ENCODE results near the gene NBEAL1. TPM values are rescaled to one million over a fixed set of nuclear protein-coding genes. Genes with fewer than 3 reads are reported as not detected.
"Not testable (repeated sequence)": the region's sequence is repeated elsewhere in the genome, so short reads cannot be mapped to it uniquely, and the experiment has no call there.

The NBEAL1 gene
- total and polyA plus RNA-seq, 8 donors = 4.2 to 158 (median 70.3) TPM

DNA sequence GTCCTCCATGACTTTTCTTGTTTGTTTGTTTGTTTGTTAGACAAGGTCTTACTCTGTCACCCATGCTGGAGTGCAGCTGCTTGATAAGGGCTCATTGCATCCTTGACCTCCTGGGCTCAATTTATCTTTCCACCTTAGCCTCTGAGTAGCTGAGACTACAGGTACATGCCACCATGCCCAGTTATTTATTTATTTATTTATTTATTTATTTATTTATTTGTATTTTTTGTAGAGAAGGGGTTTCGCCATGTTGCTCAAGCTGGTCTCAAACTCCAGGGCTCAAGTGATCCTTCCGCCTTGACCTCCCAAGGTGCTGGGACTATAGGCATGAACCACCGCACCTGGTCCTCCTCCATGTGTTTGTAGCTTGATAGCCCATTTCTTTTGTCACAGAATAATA, 37.9 kb downstream of the NBEAL1 start:
- DNase-seq = no peak
- intact Hi-C loops (cut with DNase I; ENCODE audit: low total_unique reads) = no loop called here
- 97 to 98% (median 98%) methylated on average over 3 of the region's 3 CpGs for WGBS, 5 donors
- Histone ChIP-seq H3K4me3 (no peak overlapping the region), H3K4me1 (no peaks in the 10 kb centered on the region), H3K27me3 (no peaks in the 10 kb centered on the region), H3K27ac (no peak overlapping the region), H3K9me3 (no peaks in the 10 kb centered on the region), H3K36me3 (peaks cover 9 to 74% (median 72%) of the 10 kb centered on the region in 4 donors)
- TF ChIP-seq POLR2AphosphoS5 (IDR thresholded peaks at IDR 0.05) (no peak), POLR2A (IDR thresholded peaks at IDR 0.05) (no peak), EP300 (IDR thresholded peaks at IDR 0.05) (no peak)
- TF ChIP-seq, protein P1, sequence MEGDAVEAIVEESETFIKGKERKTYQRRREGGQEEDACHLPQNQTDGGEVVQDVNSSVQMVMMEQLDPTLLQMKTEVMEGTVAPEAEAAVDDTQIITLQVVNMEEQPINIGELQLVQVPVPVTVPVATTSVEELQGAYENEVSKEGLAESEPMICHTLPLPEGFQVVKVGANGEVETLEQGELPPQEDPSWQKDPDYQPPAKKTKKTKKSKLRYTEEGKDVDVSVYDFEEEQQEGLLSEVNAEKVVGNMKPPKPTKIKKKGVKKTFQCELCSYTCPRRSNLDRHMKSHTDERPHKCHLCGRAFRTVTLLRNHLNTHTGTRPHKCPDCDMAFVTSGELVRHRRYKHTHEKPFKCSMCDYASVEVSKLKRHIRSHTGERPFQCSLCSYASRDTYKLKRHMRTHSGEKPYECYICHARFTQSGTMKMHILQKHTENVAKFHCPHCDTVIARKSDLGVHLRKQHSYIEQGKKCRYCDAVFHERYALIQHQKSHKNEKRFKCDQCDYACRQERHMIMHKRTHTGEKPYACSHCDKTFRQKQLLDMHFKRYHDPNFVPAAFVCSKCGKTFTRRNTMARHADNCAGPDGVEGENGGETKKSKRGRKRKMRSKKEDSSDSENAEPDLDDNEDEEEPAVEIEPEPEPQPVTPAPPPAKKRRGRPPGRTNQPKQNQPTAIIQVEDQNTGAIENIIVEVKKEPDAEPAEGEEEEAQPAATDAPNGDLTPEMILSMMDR (IDR thresholded peaks at IDR 0.05) = no peak

- H3K27me3 ChIP-seq = no peaks in the 10 kb centered on the region
- no peak overlapping the region for H3K27ac ChIP-seq
- peaks cover 32 to 84% (median 80%) of the 10 kb centered on the region in 4 donors for H3K36me3 ChIP-seq
- intact Hi-C loops (cut with DNase I; ENCODE audit: low total_unique reads) = no loop called here
- TF ChIP-seq POLR2AphosphoS5 (IDR thresholded peaks at IDR 0.05) (no peak), POLR2A (IDR thresholded peaks at IDR 0.05) (no peak), EP300 (IDR thresholded peaks at IDR 0.05) (no peak)
- TF ChIP-seq, protein P1 (IDR thresholded peaks at IDR 0.05) = no peak
- WGBS, 5 donors = 90 to 94% (median 91%) methylated on average over 5 of the region's 5 CpGs
- H3K4me1 ChIP-seq = no peaks in the 10 kb centered on the region
- H3K9me3 ChIP-seq = no peaks in the 10 kb centered on the region
- no peak overlapping the region for H3K4me3 ChIP-seq
- no peak for DNase-seq
These were observed 45.0 kb downstream of the NBEAL1 start for GRCh38 chr2:203059567-203060240.

GRCh38 chr2:203061346-203061745, 46.7 kb downstream of the NBEAL1 start:
- Histone ChIP-seq H3K4me1 (no peaks in the 10 kb centered on the region), H3K27me3 (no peaks in the 10 kb centered on the region), H3K4me3 (no peak overlapping the region), H3K9me3 (no peaks in the 10 kb centered on the region), H3K27ac (no peak overlapping the region), H3K36me3 (peaks cover 32 to 88% (median 83%) of the 10 kb centered on the region in 4 donors)
- TF ChIP-seq EP300 (IDR thresholded peaks at IDR 0.05) = no peak
- TF ChIP-seq, protein P1 (IDR thresholded peaks at IDR 0.05) = no peak
- TF ChIP-seq POLR2A (IDR thresholded peaks at IDR 0.05) = no peak
- TF ChIP-seq POLR2AphosphoS5 (IDR thresholded peaks at IDR 0.05) = no peak
- WGBS, 5 donors = 73 to 77% (median 76%) methylated on average over 4 of the region's 4 CpGs
- DNase-seq = peak in 1 of 2 donors; percentile 36
- intact Hi-C loops (cut with DNase I; ENCODE audit: low total_unique reads) = no loop called here

GRCh38 chr2:203062126-203062525, 47.5 kb downstream of the NBEAL1 start:
- no peak for TF ChIP-seq POLR2A (IDR thresholded peaks at IDR 0.05)
- TF ChIP-seq, protein P1 (IDR thresholded peaks at IDR 0.05) = no peak
- no peak for TF ChIP-seq POLR2AphosphoS5 (IDR thresholded peaks at IDR 0.05)
- no peak for TF ChIP-seq EP300 (IDR thresholded peaks at IDR 0.05)
- intact Hi-C loops (cut with DNase I; ENCODE audit: low total_unique reads) = no loop called here
- Histone ChIP-seq H3K4me3 (no peak overlapping the region), H3K9me3 (peaks cover 0 to 5% (median 0%) of the 10 kb centered on the region in 4 donors), H3K27me3 (no peaks in the 10 kb centered on the region), H3K27ac (no peak overlapping the region), H3K36me3 (peaks cover 32 to 89% (median 87%) of the 10 kb centered on the region in 4 donors), H3K4me1 (no peaks in the 10 kb centered on the region)
- WGBS, 5 donors = 78 to 89% (median 89%) methylated on average over 3 of the region's 3 CpGs
- DNase-seq = no peak

GRCh38 chr2:203066519-203067091, 51.9 kb downstream of the NBEAL1 start:
- H3K36me3 ChIP-seq = peaks cover 14 to 78% (median 76%) of the 10 kb centered on the region in 4 donors
- DNase-seq; H3K4me1 ChIP-seq; intact Hi-C loops (cut with DNase I; ENCODE audit: low total_unique reads); H3K4me3 ChIP-seq; H3K27me3 ChIP-seq; H3K27ac ChIP-seq; H3K9me3 ChIP-seq: not testable (repeated sequence)
- WGBS, 5 donors = 96 to 98% (median 97%) methylated on average over 29 to 36 of the region's 36 CpGs
